Fibroblast of mammary gland (primary cell): ENCODE results near the gene ARL5C.
"Not testable (repeated sequence)": the region's sequence is repeated elsewhere in the genome, so short reads cannot be mapped to it uniquely, and the experiment has no call there.

Experiments
- DNase-seq: peaks from one replicate; pipeline ENCODE4 v3.0.0-alpha.2; 2010; ENCODE audit warnings: low read depth
- H3K4me3 ChIP-seq: 2 replicates; pipeline ENCODE4 v1.5.1; 2011; ENCODE audit warnings: low read depth, mild to moderate bottlenecking, low read length, moderate library complexity; ENCODE audit not compliant: control insufficient read depth
- CTCF ChIP-seq: conservative IDR thresholded peaks from 2 replicates; pipeline ENCODE4 v1.5.1; 2011; ENCODE audit warnings: low read depth, low read length, inconsistent platforms; ENCODE audit not compliant: control insufficient read depth, insufficient read depth

Gene ARL5C

GRCh38 chr17:39138431-39139160 is 27.4 kb downstream of the ARL5C start:
- no peak for DNase-seq
- TF ChIP-seq CTCF: no peak
- no peak overlapping the region for H3K4me3 ChIP-seq

- peak; percentile 35 for DNase-seq
- TF ChIP-seq CTCF: no peak
- H3K4me3 ChIP-seq: no peak overlapping the region
These were observed 31.1 kb downstream of the ARL5C start for GRCh38 chr17:39134878-39135277.

- no peak overlapping the region for H3K4me3 ChIP-seq
- peak; percentile 91 for DNase-seq
- TF ChIP-seq CTCF: no peak
These were observed 33.8 kb downstream of the ARL5C start for GRCh38 chr17:39132192-39132610.

GRCh38 chr17:39131616-39132015 is 34.3 kb downstream of the ARL5C start:
- TF ChIP-seq CTCF: no peak
- no peak overlapping the region for H3K4me3 ChIP-seq
- no peak for DNase-seq

- TF ChIP-seq CTCF: no peak
- no peak overlapping the region for H3K4me3 ChIP-seq
- no peak for DNase-seq
These were observed 35.8 kb downstream of the ARL5C start for GRCh38 chr17:39130205-39130604.

- DNase-seq, H3K4me3 ChIP-seq: not testable (repeated sequence)
These were observed 36.4 kb downstream of the ARL5C start for GRCh38 chr17:39129544-39129943.

- no peak for TF ChIP-seq CTCF
- DNase-seq: no peak
These were observed 39.5 kb downstream of the ARL5C start for GRCh38 chr17:39126436-39126835.

More at GRCh38 chr17:39126436-39126835, 39.5 kb downstream of the ARL5C start:
- no peak overlapping the region for H3K4me3 ChIP-seq
